ENCODE results near the gene PPIF.

DNA sequence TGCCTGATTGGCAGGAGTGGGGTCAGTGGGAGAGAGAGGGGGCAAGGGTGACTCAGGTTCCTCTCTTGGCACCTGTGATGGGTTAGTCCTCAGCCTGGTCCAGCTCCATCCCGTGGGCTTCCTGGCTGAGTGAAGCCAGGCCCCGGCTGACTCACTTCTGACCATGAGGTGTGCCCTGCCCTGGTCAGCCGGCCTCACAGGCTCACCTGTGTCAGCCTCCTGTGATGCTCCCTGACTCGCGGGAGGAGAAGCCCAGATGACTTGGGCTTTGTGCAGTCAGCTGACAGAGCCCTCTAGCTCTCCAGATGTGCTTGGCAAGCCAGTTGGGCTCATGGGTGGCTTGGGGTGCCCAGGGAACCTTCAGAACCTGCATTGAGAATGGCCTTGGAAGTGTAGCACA lies 16.0 kb upstream of the PPIF start:
- TF ChIP-seq, protein P1, sequence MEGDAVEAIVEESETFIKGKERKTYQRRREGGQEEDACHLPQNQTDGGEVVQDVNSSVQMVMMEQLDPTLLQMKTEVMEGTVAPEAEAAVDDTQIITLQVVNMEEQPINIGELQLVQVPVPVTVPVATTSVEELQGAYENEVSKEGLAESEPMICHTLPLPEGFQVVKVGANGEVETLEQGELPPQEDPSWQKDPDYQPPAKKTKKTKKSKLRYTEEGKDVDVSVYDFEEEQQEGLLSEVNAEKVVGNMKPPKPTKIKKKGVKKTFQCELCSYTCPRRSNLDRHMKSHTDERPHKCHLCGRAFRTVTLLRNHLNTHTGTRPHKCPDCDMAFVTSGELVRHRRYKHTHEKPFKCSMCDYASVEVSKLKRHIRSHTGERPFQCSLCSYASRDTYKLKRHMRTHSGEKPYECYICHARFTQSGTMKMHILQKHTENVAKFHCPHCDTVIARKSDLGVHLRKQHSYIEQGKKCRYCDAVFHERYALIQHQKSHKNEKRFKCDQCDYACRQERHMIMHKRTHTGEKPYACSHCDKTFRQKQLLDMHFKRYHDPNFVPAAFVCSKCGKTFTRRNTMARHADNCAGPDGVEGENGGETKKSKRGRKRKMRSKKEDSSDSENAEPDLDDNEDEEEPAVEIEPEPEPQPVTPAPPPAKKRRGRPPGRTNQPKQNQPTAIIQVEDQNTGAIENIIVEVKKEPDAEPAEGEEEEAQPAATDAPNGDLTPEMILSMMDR (conservative IDR thresholded peaks at IDR 0.05) = no peak
- no peak for TF ChIP-seq EZH2 (IDR thresholded peaks at IDR 0.05; ENCODE audit: low read depth)
